ENCODE results near the gene MST1. TPM values are rescaled to one million over a fixed set of nuclear protein-coding genes. Genes with fewer than 3 reads are reported as not detected.
A peak's percentile ranks its signal among the peaks of the same experiment; 100 is the strongest.

Gene MST1
- total RNA-seq, 2 experiments from 2014 or later: 9.6 to 11.8 TPM

DNA sequence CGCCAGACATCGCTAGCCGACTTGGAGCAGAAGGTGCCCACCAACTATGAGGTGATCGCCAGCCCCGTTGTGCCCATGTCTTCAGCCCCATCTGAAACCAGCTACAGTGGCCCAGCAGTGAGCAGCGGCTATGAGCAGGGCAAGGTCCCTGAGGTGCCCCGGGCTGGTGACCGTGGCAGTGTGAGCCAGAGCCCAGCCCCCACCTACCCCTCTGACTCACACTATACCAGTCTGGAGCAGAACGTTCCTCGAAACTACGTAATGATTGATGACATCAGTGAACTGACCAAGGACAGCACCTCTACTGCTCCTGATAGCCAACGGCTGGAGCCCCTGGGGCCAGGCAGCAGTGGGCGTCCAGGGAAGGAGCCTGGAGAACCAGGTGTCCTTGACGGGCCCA lies 28.0 kb downstream of the MST1 start:
- POLR2A ChIA-PET: interaction anchor here (1.8 kb wide), 1 partner anchor 10 kb away, joined by 5 read pairs; no protein-coding TSS in a partner anchor
- H3K36me3 Mint-ChIP-seq (ENCODE audit: low read depth): no peaks in the 10 kb centered on the region

DNA sequence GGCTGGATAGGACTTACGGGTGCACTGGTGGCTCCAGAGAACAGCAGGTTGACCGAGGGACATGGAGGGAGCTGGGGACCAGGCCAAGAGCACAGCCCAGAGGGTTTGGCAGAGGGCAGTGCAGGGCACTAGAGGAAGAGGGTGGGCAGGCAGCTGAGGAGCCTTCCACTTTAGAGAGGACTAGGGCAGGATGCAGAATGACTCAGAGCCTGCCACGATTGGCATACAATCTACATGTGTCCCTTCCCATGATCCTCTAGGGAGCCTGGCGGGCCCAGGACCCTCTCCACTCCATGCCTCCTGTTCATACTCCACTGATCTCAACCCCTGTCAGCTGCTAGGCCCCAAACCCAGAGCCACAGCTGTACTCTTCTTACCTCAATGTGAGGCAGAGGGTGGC lies 29.5 kb downstream of the MST1 start:
- Mint-ChIP-seq H3K9me3 (no peaks in the 10 kb centered on the region), H3K36me3 (ENCODE audit: low read depth) (no peaks in the 10 kb centered on the region), H3K4me1 (ENCODE audit: low read depth) (no peaks in the 10 kb centered on the region), H3K27me3 (no peaks in the 10 kb centered on the region), H3K27ac (no peak overlapping the region), H3K4me3 (no peak overlapping the region)
- CTCF ChIA-PET: interaction anchor here (1.3 to 1.5 kb wide), 3 partner anchors 12 to 123 kb away, joined by 3 to 7 read pairs (median 3); no protein-coding TSS in a partner anchor
- TF ChIP-seq, protein P1, sequence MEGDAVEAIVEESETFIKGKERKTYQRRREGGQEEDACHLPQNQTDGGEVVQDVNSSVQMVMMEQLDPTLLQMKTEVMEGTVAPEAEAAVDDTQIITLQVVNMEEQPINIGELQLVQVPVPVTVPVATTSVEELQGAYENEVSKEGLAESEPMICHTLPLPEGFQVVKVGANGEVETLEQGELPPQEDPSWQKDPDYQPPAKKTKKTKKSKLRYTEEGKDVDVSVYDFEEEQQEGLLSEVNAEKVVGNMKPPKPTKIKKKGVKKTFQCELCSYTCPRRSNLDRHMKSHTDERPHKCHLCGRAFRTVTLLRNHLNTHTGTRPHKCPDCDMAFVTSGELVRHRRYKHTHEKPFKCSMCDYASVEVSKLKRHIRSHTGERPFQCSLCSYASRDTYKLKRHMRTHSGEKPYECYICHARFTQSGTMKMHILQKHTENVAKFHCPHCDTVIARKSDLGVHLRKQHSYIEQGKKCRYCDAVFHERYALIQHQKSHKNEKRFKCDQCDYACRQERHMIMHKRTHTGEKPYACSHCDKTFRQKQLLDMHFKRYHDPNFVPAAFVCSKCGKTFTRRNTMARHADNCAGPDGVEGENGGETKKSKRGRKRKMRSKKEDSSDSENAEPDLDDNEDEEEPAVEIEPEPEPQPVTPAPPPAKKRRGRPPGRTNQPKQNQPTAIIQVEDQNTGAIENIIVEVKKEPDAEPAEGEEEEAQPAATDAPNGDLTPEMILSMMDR (IDR thresholded peaks at IDR 0.05): no peak
- intact Hi-C loops (cut with micrococcal nuclease): no loop called here
- peak; percentile 64 for ATAC-seq
- POLR2A ChIA-PET: interaction anchor here (1.8 kb wide), 1 partner anchor 12 kb away, joined by 5 read pairs; no protein-coding TSS in a partner anchor
- peak; percentile 15 for DNase-seq

More for the DNA sequence above, 28.0 kb downstream of the MST1 start:
- ATAC-seq: no peak
- CTCF ChIA-PET: interaction anchor here (1.5 kb wide), 1 partner anchor 122 kb away, joined by 3 read pairs; no protein-coding TSS in a partner anchor
- H3K27ac Mint-ChIP-seq: no peak overlapping the region
- H3K4me1 Mint-ChIP-seq (ENCODE audit: low read depth): no peaks in the 10 kb centered on the region
- TF ChIP-seq, protein P1 (IDR thresholded peaks at IDR 0.05): no peak
- no peaks in the 10 kb centered on the region for H3K27me3 Mint-ChIP-seq
- intact Hi-C loops (cut with micrococcal nuclease): no loop called here
- DNase-seq: no peak
- no peaks in the 10 kb centered on the region for H3K9me3 Mint-ChIP-seq
- no peak overlapping the region for H3K4me3 Mint-ChIP-seq

DNA sequence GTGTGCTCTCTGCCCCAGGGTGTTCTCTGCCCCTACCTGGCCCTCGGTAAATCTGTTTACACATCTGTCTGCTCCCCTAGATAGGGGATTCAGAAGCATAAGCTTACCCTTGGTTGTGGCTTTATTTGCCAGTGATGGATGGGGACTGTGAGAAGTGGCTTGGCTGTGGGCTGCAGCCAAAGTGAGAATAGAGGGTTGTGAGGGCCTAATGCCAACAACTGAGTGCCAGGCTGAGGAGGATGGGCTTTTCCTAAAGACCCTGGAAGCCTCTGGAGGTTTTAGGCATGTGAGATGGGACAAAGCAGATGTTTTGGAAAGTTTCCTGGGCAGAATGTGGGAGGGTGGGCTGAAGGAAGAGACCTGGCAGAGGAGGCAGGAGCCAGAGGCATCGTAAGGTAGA lies 30.6 kb downstream of the MST1 start:
- TF ChIP-seq, protein P1 (IDR thresholded peaks at IDR 0.05): no peak
- Mint-ChIP-seq H3K4me1 (ENCODE audit: low read depth) (no peaks in the 10 kb centered on the region), H3K27ac (no peak overlapping the region), H3K9me3 (no peaks in the 10 kb centered on the region), H3K4me3 (no peak overlapping the region), H3K36me3 (ENCODE audit: low read depth) (no peaks in the 10 kb centered on the region), H3K27me3 (no peaks in the 10 kb centered on the region)
- ATAC-seq (no peak), DNase-seq (no peak)
- intact Hi-C loops (cut with micrococcal nuclease): no loop called here
- CTCF ChIA-PET: interaction anchor here (2.2 kb wide), 1 partner anchor 13 kb away, joined by 5 read pairs; no protein-coding TSS in a partner anchor
- POLR2A ChIA-PET: no interaction called here

DNA sequence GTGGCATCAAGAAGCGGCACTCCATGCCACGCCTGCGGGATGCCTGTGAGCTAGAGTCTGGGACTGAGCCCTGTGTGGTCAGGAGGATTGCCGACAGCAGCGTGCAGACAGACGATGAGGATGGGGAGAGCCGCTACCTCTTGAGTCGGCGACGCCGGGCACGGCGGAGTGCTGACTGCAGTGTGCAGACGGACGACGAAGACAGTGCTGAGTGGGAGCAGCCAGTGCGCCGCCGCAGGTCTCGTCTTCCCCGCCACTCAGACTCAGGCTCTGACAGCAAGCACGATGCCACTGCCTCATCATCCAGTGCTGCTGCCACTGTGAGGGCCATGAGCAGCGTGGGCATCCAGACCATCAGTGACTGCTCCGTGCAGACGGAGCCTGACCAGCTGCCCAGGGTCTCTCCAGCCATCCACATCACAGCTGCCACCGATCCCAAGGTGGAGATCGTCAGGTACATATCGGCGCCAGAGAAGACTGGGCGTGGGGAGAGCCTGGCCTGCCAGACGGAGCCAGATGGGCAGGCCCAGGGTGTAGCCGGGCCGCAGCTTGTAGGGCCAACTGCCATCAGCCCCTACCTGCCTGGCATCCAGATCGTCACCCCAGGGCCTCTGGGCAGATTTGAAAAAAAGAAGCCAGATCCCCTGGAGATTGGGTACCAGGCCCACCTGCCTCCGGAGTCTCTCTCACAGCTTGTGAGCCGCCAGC lies 31.9 kb downstream of the MST1 start:
- no peak overlapping the region for H3K4me3 Mint-ChIP-seq
- intact Hi-C loops (cut with micrococcal nuclease): no loop called here
- ATAC-seq: no peak
- no peaks in the 10 kb centered on the region for H3K4me1 Mint-ChIP-seq (ENCODE audit: low read depth)
- ChIA-PET CTCF (interaction anchor here (2.2 to 2.3 kb wide), 2 partner anchors 14 to 118 kb away, joined by 5 to 14 read pairs; no protein-coding TSS in a partner anchor), POLR2A (interaction anchor here (0.7 kb wide), 1 partner anchor 840 kb away, joined by 3 read pairs; no protein-coding TSS in a partner anchor)
- no peak overlapping the region for H3K27ac Mint-ChIP-seq
- DNase-seq: no peak
- no peaks in the 10 kb centered on the region for H3K9me3 Mint-ChIP-seq
- no peaks in the 10 kb centered on the region for H3K36me3 Mint-ChIP-seq (ENCODE audit: low read depth)
- H3K27me3 Mint-ChIP-seq: no peaks in the 10 kb centered on the region
- TF ChIP-seq, protein P1 (IDR thresholded peaks at IDR 0.05): no peak

DNA sequence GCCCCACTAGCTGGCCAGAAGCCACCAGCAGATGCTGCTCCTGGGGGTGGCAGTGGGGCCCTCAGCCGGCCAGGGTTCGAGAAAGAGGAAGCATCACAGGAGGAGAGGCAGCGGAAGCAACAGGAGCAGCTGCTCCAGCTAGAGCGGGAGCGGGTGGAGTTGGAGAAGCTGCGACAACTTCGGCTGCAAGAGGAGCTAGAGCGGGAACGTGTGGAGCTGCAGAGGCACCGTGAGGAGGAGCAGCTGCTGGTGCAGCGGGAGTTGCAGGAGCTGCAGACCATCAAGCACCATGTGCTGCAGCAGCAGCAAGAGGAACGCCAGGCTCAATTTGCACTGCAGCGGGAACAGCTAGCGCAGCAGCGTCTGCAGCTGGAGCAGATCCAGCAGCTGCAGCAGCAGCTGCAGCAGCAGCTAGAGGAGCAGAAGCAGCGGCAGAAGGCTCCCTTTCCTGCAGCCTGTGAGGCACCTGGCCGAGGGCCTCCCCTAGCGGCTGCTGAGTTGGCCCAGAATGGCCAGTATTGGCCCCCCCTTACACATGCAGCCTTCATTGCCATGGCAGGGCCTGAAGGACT lies 32.6 kb downstream of the MST1 start:
- POLR2A ChIA-PET: no interaction called here
- H3K27me3 Mint-ChIP-seq: no peaks in the 10 kb centered on the region

More for the DNA sequence above, 32.6 kb downstream of the MST1 start:
- CTCF ChIA-PET: interaction anchor here (2.3 kb wide), 1 partner anchor 117 kb away, joined by 14 read pairs; no protein-coding TSS in a partner anchor
- TF ChIP-seq, protein P1 (IDR thresholded peaks at IDR 0.05): no peak
- DNase-seq (peak; percentile 12), ATAC-seq (no peak)
- H3K27ac Mint-ChIP-seq: no peak overlapping the region
- no peak overlapping the region for H3K4me3 Mint-ChIP-seq
- no peaks in the 10 kb centered on the region for H3K36me3 Mint-ChIP-seq (ENCODE audit: low read depth)
- intact Hi-C loops (cut with micrococcal nuclease): no loop called here
- H3K9me3 Mint-ChIP-seq: no peaks in the 10 kb centered on the region
- no peaks in the 10 kb centered on the region for H3K4me1 Mint-ChIP-seq (ENCODE audit: low read depth)
